ENCODE results near the gene REXO5.

Gene REXO5

DNA sequence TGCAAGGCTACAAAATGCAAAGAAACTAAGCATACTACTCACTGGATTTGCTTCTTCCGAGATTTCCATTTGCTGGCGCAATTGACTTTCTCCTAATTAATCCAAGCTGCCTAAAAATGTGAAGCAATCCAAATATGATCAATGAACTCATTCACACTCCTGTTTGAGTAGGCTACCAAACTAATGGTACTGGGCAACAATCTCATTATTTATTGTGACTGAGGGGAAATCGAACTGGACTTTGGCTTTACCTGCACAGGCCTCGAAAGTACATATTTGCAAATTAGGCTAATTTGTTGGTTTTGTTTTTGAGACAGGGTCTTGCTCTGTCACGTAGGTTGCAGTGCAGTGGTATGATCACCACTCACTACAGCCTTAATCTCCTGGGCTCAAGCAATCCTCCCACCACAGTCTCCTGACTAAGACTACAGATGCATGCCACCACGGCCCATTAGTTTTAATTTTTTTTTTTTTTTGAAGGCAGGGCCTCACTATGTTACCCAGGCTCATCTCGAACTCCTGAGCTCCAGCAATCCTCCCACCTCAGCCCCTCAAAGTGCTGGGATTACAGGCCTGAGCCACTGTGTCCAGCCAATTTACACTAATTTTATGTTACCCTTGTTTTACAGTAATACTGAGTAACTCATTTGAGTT, 2.6 kb upstream of the REXO5 start:
- no peak for DNase-seq

DNA sequence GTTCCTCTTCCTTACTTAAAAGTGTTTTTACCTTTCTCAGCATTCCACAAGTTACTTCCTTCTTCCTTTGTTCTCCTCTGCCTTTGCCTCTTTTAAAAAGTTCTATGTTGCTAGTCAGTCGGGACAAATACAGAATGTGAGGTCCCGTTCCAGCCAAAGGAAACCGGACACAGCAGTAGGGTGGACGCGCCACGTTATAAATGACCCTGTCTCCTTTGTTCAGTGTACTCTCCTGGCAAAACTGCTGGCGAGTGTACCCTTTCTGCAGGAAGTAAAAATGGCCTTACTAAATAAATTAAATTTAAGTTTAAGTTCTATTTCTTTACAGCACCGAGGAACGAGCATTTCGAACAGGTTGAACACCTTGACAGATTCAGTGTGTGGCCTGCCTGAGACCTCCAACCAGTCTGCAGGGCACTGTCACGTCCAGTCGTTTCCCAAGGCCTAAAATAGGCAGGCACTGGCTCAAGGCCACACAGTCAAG, 601 bp upstream of the REXO5 start:
- DNase-seq = peak in 1 of 2 experiments; percentile 39

DNA sequence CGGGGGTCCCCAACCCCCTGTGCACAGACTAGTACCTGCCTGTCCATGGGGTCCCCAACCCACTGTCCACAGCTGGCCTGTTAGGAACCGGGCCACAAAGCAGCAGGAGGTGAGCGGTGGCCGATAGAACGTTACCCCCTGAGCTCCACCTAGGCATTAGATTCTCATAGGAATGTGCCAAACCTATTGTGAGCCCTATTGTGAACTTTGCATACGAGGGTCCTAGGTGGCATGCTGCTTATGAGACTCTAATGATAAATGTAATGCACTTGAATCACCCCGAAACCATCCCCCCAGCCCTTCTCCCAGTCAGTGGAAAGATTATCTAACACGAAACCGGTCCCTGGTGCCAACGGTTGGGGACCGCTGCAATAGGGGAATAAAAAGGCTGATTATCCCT, 1.5 kb downstream of the REXO5 start:
- no peak for DNase-seq

GRCh38 chr16:20811889-20812439, 5.6 kb downstream of the REXO5 start:
- no peak for DNase-seq

DNA sequence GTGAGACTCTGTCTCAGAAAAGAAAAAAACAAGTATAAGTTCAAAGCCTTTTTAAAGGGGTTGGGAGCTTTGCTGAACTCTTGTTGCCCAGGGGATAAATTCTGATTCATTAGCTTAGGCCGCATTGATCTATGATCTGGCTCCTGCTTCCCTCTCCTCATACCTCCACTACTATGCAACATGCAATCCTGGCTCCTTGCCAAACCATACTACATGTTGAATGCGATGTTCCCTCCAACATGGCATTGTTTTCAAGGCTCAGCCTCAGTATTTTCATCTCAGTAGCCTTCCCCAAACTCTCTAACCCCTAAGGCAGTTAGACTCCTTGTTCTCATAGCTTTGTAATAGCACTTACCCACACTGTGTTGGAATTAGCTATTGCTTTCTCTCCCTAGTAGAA, 6.2 kb downstream of the REXO5 start:
- DNase-seq = no peak

DNA sequence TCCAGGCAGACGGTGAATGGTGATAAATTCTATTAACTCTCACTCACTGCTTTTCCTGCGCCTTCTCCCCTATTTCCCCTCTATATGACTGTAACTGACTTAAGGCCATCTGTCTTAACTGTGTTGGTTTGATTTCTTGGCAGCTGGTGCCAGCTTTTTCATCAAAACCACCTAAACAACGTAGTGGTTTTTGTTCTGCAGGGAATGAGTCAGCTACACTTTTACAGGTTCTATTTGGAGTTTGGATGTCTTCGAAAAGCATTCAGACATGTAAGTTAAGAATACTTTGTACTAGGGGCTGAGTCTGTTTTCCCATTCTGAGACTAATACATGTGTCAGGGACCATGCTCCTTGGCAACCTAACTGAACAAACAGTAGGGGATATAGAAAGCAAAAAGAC, 8.5 kb downstream of the REXO5 start:
- DNase-seq = no peak

DNA sequence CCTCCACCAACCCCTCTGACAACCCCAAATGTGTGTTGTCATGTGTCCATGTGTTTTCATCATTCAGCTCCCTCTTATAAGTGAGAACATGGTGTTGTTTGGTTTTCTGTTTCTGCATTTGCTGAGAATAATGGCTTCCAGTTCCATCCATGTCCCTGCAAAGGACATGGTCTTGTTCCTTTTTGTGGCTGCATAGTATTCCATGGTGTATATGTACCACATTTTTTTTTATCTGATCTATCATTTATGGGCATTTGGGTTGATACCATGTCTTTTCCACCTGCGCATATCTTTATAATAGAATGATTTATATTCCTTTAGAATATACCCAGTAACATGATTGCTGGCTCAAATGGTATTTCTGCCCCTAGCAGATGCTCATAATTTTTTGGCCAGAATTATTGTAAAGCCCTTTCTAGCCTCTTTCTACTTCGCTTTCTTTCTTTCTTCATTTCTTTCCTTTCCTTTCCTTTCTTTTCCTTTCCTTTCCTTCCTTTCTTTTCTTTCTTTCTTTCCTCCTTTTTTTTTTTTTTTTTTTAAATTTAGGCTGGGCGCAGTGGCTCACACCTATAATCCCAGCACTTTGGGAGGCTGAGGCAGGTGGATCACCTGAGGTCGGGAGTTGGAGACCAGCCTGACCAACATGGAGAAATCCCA, 12.7 kb downstream of the REXO5 start:
- no peak for DNase-seq

GRCh38 chr16:20821682-20822081, 15.4 kb downstream of the REXO5 start:
- no peak for DNase-seq

DNA sequence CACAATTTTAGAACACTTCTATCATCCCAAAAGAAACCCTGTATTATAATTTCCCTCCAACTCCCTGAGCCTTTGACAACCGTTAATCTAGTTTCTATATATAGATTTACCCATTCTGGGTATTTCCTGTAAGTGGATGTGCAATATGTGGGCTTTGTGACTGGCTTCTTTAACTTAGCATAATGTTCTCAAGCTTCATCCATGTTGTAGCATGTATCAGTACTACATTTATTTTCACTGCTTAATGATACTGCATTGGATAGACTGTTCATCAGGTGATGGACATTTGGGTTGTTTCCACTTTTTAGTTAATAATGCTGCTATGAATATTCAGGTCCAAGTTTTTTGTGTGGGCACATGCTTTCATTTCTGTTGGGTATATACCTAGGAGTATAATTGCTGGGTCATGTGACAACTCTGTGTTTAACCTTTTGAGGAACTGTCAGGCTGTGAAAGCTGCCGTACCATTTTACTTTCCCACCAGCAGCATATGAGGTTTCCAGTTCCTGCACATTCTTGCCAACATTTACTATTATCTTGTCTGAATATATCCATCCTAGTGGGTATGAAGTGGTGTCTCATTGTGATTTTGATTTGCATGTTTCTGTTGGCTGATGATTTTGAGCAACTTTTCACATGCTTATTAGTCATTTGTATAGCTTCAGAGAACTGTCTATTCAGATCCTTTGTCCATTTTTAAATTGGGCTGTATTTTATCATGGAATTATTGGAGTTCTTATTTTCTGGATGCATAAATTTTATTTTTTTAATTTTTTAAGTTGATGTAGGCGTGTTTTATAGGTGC, 16.4 kb downstream of the REXO5 start:
- no peak for DNase-seq

GRCh38 chr16:20826039-20826566, 19.8 kb downstream of the REXO5 start:
- no peak for DNase-seq

GRCh38 chr16:20829536-20829935, 23.2 kb downstream of the REXO5 start:
- no peak for DNase-seq

- no peak for DNase-seq
Observed at GRCh38 chr16:20830372-20830771, 24.0 kb downstream of the REXO5 start.

DNA sequence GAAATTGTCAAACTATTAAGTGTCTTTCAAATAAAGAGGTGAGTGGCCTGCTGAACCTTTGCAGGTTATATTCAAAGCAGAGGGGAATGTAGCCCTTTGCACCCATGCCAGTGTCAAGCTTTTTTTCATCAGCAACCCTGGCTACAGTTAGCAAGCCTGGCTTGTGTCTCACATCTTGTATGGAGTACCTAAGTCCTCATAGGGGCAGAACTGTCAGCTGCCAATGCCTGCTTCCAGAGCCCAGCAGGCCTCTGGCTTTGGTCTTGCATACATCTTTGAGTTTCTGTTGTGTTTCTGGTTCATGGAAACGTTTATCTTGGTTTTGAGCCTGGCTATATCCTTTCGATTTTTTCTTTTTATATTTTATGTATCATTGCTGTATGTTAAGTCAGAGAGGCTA, 26.8 kb downstream of the REXO5 start:
- DNase-seq = no peak

DNA sequence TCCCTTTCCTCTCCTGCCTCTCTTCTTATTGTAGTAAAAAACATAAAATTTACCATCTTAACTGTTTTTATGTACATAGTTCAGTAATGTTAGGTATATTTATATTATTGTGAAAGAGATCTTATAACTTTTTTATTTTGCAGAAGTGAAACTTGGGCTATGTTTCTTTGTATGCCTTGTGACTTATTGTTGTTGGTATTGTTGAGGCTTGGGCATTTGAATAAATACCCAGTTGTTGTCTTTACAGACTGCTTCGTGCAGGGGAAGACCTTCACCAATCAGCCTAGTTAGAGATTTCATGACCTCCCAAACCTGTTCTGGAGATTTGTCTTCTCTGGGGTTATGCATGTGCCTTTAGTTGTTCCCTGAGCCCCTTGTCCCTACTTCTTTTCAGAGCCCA, 31.9 kb downstream of the REXO5 start:
- DNase-seq = no peak

DNA sequence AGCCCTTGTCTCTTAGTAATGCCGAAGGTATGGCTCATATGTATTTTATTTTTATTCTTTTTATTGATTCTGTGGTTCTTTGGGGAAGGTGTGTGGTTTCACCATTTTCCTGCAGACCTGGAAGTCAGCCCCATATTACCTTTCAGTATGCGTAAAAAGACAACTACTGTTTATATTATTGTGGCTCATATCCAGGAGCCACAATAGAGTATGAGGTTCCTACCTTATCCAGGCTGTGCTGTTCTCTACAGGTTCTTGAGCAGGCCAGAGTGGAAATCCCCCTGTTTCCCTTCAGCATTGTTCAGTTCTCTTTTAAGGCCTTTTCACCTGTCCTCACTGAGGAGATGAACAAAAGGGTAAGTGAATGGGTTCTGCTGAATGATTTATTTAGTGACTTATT, 33.2 kb downstream of the REXO5 start:
- DNase-seq = no peak

DNA sequence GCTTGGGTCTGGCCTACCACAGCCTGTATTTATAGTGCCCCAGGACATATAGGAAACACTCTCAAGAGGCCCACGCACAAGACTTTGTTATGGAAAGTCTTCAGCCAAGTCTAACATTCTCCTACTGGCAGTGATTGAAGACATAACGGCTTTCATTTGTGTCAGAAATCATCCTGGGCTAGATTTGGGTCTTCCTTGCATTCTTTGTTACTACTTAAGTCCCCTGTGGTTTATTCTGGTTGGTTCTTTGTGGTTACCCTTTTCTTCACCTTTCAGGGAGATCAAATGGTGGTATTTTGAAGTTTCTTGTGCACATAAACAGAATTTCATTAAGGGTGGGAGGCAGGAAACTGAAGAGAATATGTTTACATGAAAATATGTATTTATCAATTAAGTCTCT, 37.7 kb downstream of the REXO5 start:
- DNase-seq = no peak

GRCh38 chr16:20844588-20844987, 38.3 kb downstream of the REXO5 start:
- no peak for DNase-seq

DNA sequence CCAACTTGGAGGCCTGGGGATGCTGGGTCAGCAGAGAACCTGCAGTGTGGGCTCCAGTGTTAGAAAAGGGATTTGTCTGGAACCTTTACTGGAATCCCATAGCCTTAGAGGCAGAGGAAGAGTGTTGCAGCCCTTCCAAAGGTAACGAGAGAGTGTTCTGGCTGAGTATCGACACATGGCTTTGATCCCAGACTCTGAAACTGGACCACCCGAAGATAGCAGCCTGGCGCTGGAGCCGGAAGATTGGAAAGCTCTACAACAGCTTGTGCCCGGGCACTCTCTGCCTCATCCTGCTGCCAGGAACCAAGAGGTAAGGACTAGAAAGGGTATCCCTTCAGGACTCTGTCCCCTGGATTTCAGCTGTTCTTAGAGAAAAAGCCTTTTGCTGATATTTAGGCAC, 39.7 kb downstream of the REXO5 start:
- no peak for DNase-seq

GRCh38 chr16:20846551-20846950, 40.2 kb downstream of the REXO5 start:
- DNase-seq = no peak

DNA sequence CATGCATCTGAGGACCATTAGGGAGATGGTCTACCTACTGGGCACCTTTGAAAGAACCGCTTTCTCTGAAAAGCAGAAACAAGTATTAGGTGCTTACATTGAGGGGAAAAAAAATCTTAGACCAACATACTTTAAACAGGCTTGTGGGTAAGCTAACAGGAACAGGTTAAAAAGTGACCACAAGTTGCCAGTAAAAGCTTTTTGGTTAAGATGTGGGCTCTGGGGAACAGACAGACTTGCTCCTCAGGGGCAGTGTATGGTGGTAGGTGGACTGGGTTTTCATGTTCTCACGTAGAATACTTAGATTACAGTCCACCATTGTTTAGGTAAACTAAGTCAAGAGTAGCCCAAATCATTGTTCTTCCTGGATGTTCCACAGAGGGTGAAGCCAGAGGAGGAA, 41.2 kb downstream of the REXO5 start:
- DNase-seq = no peak

- DNase-seq = peak; percentile 30 to 41
Observed at GRCh38 chr16:20849589-20850390, 43.5 kb downstream of the REXO5 start.

DNA sequence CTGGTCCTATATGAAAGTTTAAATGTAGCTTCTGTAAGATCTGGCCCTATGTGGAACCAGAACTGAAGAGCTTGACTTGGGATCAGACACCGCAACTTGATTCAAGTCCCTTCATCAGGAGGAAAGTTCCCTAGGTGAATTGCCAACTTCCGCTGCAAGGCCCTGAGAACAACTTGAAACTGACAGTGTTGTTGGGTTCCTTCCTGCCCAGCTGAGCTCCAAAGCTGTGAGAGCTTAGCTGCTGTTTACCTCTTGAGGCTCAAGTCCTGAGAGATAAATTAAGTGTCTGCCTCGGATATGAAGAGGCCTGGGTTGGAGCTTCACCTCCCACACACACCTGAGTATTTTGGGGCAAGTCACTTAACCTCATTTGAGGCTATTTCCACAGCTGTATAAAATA, 44.7 kb downstream of the REXO5 start:
- no peak for DNase-seq

DNA sequence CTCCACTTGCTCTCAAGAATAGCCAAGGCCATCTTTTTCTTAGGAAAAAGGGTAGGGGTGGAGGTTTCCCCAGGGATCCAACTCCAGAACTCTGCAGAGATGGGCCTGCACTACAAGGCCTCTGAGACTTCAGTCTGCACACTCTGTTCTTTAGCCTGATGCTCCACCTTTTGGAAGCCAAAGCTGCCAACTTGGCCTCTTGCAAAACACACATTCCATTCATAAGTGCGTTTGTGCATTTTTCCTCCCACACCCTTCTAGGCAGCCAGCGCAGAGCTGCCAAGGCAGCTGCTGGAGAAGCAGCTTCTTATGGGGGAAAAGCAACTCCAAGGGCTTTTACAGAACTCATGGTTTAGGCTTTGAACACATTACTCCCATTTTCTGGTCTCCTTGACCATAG, 45.3 kb downstream of the REXO5 start:
- no peak for DNase-seq
